HL-60/S4 treated with phorbol 12-myristate 13-acetate at 8.2 ng/mL for 4 days and 3 days (cell line): ENCODE data around the gene MYCBP2.
"Not testable (repeated sequence)": the region's sequence is repeated elsewhere in the genome, so short reads cannot be mapped to it uniquely, and the experiment has no call there.

Source experiments
- in situ Hi-C: fragments of 300-500 bp; cut with MboI; formaldehyde crosslinking; loops from 2 replicates; pipeline ENCODE4 v1.15.0; 2022; ENCODE audit warnings: low sequenced_read_pairs

Gene MYCBP2

DNA sequence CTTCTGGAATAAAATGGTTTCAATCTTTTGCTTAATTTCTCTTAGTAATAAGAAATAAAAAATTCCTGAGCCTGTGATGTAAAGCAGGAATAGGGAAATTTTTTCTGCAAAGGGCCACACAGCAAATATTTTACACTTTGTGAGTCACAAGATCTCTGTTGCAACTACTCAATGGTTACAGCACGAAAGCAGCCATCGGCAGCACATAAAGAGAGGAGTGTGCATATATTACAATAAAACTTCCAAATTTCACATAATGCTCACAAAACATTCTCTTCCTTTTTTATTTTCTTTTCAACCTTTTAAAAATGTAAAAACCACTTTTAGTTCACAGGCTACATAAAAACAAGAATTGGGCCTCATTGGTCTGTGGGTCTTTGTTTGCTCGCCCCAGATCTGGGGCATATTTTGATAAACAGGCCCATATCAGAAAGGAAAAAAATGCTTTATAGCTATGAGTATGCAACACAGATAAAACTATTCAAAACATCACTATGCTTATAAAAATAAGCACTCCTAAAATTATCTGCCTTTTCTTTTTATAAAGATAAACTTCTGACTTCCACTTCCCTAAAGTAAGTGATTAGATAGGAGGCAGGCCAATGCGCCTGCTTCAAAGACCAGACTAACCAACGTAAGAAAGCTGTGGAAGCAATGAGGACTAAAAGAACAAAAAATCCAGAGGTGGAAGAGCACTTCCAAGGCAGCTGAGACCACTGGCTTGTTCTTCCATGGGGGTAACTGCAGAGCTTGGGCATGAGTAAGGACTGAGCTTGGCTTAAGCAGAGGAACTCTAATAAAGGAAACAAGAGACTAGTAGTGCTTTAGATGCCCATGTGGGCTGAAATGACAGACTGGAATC, 26.5 kb downstream of the MYCBP2 start:
- in situ Hi-C loops, result no loop called here

DNA sequence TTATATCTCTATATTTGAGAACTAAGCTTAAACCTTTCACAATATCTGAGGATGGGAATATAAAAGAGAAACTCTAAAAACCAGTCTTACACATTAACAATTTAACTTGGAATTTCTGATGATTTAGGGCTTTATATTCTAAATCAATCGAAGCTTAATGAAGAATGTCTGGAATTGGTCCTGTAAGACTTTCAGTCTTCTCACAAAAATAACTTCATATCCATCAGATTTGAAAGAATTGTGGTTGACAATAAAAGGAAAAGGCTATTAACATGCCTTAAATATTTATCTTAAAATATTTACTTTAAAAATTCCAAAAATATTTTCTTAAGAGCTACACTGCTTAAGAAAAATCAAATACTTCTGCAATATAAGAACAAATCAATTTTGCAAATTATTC, 27.3 kb downstream of the MYCBP2 start:
- in situ Hi-C loops, result no loop called here

- in situ Hi-C loops, result no loop called here
Measured at GRCh38 chr13:77298426-77298825, 28.5 kb downstream of the MYCBP2 start.

GRCh38 chr13:77291774-77292173, 35.1 kb downstream of the MYCBP2 start:
- in situ Hi-C loops, result no loop called here

- in situ Hi-C loops, result no loop called here
Measured at GRCh38 chr13:77290342-77290741, 36.6 kb downstream of the MYCBP2 start.

DNA sequence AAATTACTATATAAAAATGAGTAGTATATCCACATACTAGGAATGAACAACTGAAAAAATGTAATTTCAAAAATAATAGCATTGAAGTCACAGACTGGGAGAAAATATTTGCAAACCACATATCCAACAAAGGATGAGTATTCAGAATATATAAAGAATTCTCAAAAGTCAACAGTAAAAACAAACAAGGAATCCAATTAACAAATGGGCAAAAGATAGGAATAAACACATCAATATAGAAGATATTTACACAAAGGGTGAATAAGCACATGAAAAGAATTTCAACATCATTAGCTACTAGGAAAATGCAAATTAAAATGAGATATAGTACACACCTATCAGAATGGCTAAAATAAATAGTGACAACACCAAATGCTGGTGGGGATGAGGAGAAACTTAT, 37.0 kb downstream of the MYCBP2 start:
- in situ Hi-C loops, result no loop called here

- in situ Hi-C loops, result not testable (repeated sequence)
Measured at GRCh38 chr13:77285632-77286031, 41.3 kb downstream of the MYCBP2 start.

DNA sequence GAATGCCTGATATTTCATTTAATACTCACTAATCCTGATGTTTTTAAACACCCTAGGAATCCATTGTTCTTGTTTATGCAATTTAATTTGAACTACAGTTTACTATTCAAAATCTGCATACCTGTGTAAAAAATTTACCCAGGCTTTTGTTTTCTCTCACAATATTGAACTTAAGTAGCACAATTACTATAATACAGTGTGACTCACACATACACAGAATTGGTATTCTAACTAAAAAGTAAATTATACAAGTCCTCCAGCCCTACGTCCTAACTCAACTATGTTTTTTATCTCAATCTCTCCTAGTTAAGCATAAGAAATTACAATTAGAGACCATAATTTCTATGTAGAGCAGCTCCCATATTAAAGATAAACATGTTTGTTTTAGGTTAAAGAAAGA, 41.8 kb downstream of the MYCBP2 start:
- in situ Hi-C loops, result no loop called here

DNA sequence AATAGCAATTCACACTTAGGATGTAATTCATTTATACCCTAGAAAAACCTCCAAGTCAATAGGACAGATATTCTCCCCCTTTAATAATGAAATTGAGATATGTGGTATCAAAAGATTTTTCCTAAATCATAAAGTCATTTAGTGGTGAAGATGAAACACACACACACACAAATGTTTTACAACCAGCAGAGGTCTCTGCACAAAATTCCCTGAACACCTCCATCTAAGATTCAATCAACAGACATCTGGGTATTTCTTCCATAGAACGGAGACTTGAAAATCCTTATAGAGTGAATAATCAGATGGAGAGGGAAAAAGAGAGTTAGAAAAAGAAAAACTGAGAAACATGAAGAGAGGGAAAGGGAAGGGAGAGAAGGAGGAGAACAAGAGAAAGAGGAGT, 52.8 kb downstream of the MYCBP2 start:
- in situ Hi-C loops, result no loop called here

DNA sequence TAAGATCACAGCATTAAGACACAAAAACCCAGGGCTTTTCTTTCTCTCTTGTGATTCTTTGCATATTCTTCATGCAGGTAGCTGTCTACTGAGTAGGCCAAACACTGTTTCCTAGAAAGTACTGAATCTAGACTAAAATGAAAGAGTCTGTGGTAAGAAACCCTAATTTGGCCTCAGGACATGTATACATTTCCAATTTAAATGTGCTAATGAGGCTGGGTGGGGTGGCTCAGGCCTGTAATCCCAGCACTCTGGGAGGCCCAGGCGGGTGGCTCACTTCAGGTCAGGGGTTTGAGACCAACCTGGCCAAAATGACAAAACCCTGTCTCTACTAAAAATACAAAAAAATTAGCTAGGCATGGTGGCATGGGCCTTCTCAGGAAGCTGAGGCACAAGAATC, 57.8 kb downstream of the MYCBP2 start:
- in situ Hi-C loops, result no loop called here

DNA sequence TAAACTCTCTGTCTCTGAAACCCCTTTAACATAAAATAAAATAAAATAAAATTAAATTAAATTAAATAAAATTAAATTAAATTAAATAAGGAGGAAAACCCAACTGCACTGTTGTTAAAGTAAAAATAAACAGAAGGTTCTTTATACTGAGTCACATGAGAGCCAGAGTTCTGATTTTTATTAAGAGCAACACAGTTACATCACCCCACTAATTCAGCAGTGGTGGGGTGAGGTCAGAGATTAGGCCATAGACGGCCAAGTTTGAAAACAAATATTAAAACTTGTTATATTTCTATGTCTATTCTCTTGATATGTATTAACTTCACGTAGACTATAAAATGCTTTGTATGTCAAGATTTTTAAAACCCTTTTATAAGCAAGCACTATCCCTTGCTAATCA, 59.5 kb downstream of the MYCBP2 start:
- in situ Hi-C loops, result no loop called here

GRCh38 chr13:77265336-77265735, 61.6 kb downstream of the MYCBP2 start:
- in situ Hi-C loops, result no loop called here

DNA sequence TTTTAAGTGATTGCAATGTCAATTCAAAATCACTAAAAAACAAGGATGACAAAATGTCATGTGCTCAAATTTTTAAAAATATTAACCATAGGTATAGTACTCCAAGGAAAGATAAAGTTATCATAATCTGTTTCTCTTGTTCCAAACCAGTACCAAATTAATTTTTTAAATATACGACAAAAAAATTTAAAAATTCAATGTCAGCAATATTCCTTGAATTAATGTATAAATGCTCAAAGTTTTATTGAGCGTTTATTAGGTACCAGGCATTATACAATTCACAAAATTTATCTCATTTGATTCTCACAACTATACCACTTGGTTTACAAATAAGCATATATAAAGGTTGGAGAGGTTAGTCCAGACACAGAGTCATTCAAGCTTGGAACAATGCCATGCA, 64.7 kb downstream of the MYCBP2 start:
- in situ Hi-C loops, result no loop called here

DNA sequence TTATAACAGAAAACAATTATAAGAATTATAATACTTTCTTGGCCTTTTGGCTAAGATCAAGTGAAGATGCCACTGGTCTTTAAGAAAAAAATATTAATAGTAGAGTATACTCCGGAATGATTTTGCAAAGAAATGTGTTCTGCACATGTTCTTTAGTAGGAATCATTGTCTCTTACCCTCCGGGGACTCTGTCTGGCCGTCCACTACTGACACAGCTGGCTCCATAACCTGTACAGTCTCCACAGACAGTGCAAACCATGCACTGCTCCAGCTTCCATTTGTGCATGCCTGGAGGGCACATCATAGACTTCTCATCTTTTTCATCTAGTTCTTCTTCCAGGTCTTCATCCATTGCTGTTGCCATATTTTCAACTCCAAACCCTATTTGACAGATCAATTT, 75.9 kb downstream of the MYCBP2 start:
- in situ Hi-C loops, result no loop called here

DNA sequence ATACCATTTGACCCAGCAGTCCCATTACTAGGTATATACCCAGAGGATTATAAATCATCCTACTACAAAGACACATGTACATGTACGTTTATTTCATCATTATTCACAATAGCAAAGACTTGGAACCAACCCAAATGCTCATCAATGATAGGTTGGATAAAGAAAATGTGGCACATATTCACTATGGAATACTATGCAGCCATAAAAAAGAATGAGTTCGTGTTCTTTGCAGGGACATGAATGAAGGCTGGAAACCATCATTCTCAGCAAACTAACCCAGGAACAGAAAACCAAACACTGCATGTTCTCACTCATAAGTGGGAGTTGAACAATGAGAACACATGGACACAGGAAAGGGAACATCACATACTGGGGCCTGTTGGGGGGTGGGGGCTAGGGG, 81.7 kb downstream of the MYCBP2 start:
- in situ Hi-C loops, result not testable (repeated sequence)

- in situ Hi-C loops, result no loop called here
Measured at GRCh38 chr13:77239312-77239711, 87.6 kb downstream of the MYCBP2 start.

- in situ Hi-C loops, result no loop called here
Measured at GRCh38 chr13:77235456-77236022, 91.4 kb downstream of the MYCBP2 start.

- in situ Hi-C loops, result no loop called here
Measured at GRCh38 chr13:77233159-77233558, 93.7 kb downstream of the MYCBP2 start.

GRCh38 chr13:77230560-77230959, 96.3 kb downstream of the MYCBP2 start:
- in situ Hi-C loops, result no loop called here

DNA sequence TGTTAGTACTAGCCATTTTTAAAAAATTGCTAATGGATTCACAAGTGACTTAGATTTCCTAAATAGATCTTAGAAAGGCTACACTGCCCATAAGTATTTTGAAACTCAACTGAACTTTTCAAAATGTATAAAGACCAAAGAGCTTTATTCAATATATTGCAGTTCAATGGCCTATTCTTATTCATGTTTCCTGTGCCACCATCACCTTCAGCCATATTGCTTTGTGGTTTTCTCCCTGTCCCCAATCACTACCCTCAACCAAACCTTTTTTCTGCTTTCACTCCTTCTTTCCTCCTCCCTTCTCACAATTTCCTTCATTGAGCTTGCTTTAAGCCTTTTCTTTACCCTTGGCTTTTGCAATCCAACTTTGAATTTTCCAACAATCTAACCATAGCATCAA, 100.9 kb downstream of the MYCBP2 start:
- in situ Hi-C loops, result no loop called here

GRCh38 chr13:77222909-77223308, 104.0 kb downstream of the MYCBP2 start:
- in situ Hi-C loops, result no loop called here

- in situ Hi-C loops, result no loop called here
Measured at GRCh38 chr13:77222000-77222690, 104.7 kb downstream of the MYCBP2 start.
